Measurements from ENCODE around the gene SPAG16.

Gene SPAG16

DNA sequence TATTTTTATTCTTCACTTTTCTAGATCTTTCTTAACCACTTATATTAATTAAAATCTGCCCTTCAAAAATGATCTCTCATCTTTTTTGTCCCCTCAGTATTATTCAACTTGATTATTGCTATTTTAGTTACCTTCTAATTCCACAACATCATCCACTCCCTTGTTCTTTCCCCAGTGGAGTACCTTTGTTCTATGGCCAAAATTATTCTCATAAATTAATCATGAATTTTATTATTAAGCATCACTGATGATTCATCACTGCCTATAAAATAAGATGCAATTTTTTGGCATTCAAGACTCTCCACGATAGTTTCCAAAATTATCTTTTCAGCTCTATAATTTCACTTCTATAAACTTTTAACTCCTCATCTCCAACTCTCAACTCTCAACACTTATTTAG, 505.7 kb downstream of the SPAG16 start:
- no peak for DNase-seq (ENCODE audit: low read depth, low spot score)
- in situ Hi-C loops (cut with HindIII; ENCODE audit: low sequenced_read_pairs): no loop called here
- H3K4me3 ChIP-seq (ENCODE audit: low read depth, low read length): no peak overlapping the region
- TF ChIP-seq, protein P1, sequence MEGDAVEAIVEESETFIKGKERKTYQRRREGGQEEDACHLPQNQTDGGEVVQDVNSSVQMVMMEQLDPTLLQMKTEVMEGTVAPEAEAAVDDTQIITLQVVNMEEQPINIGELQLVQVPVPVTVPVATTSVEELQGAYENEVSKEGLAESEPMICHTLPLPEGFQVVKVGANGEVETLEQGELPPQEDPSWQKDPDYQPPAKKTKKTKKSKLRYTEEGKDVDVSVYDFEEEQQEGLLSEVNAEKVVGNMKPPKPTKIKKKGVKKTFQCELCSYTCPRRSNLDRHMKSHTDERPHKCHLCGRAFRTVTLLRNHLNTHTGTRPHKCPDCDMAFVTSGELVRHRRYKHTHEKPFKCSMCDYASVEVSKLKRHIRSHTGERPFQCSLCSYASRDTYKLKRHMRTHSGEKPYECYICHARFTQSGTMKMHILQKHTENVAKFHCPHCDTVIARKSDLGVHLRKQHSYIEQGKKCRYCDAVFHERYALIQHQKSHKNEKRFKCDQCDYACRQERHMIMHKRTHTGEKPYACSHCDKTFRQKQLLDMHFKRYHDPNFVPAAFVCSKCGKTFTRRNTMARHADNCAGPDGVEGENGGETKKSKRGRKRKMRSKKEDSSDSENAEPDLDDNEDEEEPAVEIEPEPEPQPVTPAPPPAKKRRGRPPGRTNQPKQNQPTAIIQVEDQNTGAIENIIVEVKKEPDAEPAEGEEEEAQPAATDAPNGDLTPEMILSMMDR (IDR thresholded peaks at IDR 0.05; ENCODE audit: low read depth, low read length): no peak

DNA sequence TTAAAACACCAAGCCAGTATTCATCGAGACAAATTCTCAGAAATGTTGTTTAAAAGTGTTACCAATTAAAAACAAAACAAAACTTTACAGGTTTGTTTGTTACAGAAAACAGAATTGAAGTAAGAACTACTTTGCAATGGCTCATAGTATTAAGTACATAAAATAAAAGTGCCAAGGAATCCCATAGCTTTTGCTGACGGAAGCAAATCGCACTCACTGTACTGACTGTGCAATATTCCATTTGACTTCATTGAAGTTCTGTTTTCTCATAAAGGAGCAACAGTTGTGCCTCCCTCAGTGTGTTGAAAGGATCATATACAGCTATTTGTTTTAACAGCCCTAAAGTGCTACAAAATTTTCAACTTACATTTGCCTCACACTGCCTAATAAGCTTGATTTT, 507.8 kb downstream of the SPAG16 start:
- TF ChIP-seq, protein P1 (IDR thresholded peaks at IDR 0.05; ENCODE audit: low read depth, low read length): no peak
- no peak for DNase-seq (ENCODE audit: low read depth, low spot score)
- in situ Hi-C loops (cut with HindIII; ENCODE audit: low sequenced_read_pairs): no loop called here
- no peak overlapping the region for H3K4me3 ChIP-seq (ENCODE audit: low read depth, low read length)

DNA sequence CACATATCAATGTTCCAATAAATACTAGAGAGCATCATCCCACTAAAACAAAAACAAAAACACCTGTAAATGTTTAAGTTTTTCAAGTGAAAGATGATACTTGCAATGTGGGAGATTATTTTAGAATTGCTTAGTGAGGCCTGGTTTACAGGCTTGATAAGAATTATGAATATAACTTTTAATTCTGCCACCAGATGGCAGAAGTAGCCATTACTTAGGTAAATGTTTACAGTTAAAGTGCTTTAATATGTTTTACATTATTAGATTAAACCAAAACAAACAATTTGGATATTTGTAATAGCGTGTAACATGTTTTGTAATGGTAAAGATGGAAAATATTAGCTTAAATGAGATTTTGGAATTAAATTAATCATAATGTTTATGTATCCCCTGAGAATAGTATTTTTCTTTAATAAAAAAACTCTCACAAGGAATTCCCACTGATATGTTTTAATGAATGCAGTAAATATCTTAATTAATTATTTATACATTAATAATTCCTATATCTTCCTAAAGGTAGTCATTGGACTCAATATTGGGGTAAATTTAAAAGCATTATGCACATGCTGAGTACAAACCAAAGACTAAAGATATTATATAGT, 522.0 kb downstream of the SPAG16 start:
- H3K4me3 ChIP-seq (ENCODE audit: low read depth, low read length): no peak overlapping the region
- DNase-seq (ENCODE audit: low read depth, low spot score): peak; percentile 55
- in situ Hi-C loops (cut with HindIII; ENCODE audit: low sequenced_read_pairs): no loop called here
- TF ChIP-seq, protein P1 (IDR thresholded peaks at IDR 0.05; ENCODE audit: low read depth, low read length): no peak

DNA sequence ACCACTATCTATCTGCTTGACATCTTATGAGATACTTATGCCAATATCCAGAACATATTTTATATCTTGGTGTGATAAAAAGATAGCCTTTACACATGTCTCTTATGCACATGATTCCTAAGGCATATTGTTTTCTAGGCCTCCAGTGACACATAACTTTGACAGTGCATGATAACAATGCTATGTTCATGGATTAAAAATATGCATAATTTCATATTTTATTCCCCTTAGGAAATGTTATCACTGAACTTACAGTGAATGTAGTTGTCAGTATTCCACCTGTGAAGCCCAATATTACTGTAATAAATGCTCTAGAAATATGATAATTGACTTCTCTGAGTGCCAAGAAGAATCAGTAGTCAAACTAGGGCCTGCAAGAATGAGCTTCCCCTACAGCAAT, 532.3 kb downstream of the SPAG16 start:
- in situ Hi-C loops (cut with HindIII; ENCODE audit: low sequenced_read_pairs): no loop called here
- TF ChIP-seq, protein P1 (IDR thresholded peaks at IDR 0.05; ENCODE audit: low read depth, low read length): no peak
- no peak for DNase-seq (ENCODE audit: low read depth, low spot score)

DNA sequence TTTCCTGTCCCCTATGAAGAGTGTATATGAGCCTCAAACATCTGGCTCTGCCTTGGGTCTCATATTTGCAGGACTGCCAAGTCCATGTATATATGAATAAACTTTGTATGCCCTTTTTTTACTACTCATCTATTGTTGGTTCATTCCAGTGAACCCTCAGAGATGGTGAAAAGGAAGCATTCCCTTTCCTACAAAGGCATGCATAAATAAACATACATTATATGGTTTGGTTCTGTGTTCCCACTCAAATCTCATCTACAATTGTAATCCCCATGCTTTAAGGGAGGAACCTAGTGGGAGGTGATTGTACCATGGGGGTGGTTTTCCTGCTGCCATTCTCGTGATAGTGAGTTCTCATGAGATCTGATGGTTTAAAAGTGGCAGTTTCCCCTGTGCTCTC, 534.2 kb downstream of the SPAG16 start:
- DNase-seq (ENCODE audit: low read depth, low spot score): peak; percentile 65
- TF ChIP-seq, protein P1 (IDR thresholded peaks at IDR 0.05; ENCODE audit: low read depth, low read length): no peak
- in situ Hi-C loops (cut with HindIII; ENCODE audit: low sequenced_read_pairs): no loop called here
- H3K4me3 ChIP-seq (ENCODE audit: low read depth, low read length): no peak overlapping the region

More for the DNA sequence above, 532.3 kb downstream of the SPAG16 start:
- no peak overlapping the region for H3K4me3 ChIP-seq (ENCODE audit: low read depth, low read length)

DNA sequence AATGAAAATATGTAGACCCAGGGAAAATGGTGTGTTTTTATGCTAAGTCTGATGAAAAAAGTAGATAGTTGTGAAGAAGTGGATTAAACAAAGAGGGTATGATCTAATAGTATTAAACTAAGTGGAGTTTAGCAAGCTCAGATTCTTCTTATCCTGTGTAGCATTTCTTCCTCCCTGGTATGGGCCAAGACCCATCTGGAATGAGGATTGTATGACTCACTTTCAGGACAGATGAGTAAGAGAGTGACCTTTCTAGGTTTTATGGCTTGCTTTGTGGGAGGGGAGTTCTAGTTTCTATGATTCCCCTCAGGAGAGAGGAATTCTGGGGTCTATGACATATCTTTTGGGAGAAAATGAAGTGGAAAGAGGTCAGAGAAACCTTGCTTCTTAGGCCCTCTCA, 550.1 kb downstream of the SPAG16 start:
- TF ChIP-seq, protein P1 (IDR thresholded peaks at IDR 0.05; ENCODE audit: low read depth, low read length): no peak
- peak; percentile 79 for DNase-seq (ENCODE audit: low read depth, low spot score)
- no peak overlapping the region for H3K4me3 ChIP-seq (ENCODE audit: low read depth, low read length)
- in situ Hi-C loops (cut with HindIII; ENCODE audit: low sequenced_read_pairs): no loop called here
